MCF 10A (cell line): ENCODE results near the gene FAS. TPM values are rescaled to one million over a fixed set of nuclear protein-coding genes. Genes with fewer than 3 reads are reported as not detected.
A peak's percentile ranks its signal among the peaks of the same experiment; 100 is the strongest.

ENCODE experiments used
- BruUV-seq: library from RNA; stranded (reverse); fragments of 400-500 nt; replicated peaks from 2 replicates; lab custom pipeline; 2021; lab: Mats Ljungman, UMichigan
- CTCF ChIA-PET: fragments of 300-600 bp; sonication (Branson Sonifier 250); formaldehyde crosslinking; extraction: SDS; loops from one replicate; lab custom pipeline; 2021; ENCODE audit warnings: antibody characterized with exemption, inconsistent platforms; lab: Yijun Ruan, JAX
- POLR2A ChIA-PET: fragments of 300-600, 350-650 bp; sonication (Branson Sonifier 250); formaldehyde crosslinking; extraction: SDS; loops from one replicate; lab custom pipeline; 2020; ENCODE audit warnings: antibody characterized with exemption, inconsistent platforms; lab: Yijun Ruan, JAX
- DNase-seq: peaks from one replicate; pipeline ENCODE4 v3.0.0-alpha.2; 2018; ENCODE audit not compliant: unreplicated experiment
- H3K27ac Mint-ChIP-seq: one replicate; pipeline ENCODE4 v1.8.0; 2022; ENCODE audit warnings: mild to moderate bottlenecking, low read depth, mixed read lengths; ENCODE audit not compliant: unreplicated experiment
- H3K27me3 Mint-ChIP-seq: one replicate; pipeline ENCODE4 v1.8.0; 2022; ENCODE audit warnings: mixed read lengths; ENCODE audit not compliant: insufficient read depth, unreplicated experiment
- H3K36me3 Mint-ChIP-seq: one replicate; pipeline ENCODE4 v1.8.0; 2022; ENCODE audit warnings: mild to moderate bottlenecking, moderate library complexity, mixed read lengths; ENCODE audit not compliant: insufficient read depth, unreplicated experiment
- H3K4me1 Mint-ChIP-seq: one replicate; pipeline ENCODE4 v1.8.0; 2022; ENCODE audit warnings: mixed read lengths; ENCODE audit not compliant: insufficient read depth, unreplicated experiment
- H3K4me3 Mint-ChIP-seq: one replicate; pipeline ENCODE4 v1.8.0; 2022; ENCODE audit warnings: mild to moderate bottlenecking, moderate library complexity, mixed read lengths; ENCODE audit not compliant: unreplicated experiment
- H3K9me3 Mint-ChIP-seq: one replicate; pipeline ENCODE4 v1.8.0; 2022; ENCODE audit warnings: mixed read lengths; ENCODE audit not compliant: unreplicated experiment
- intact Hi-C: fragments of 100-400 bp; cut with micrococcal nuclease; formaldehyde crosslinking; loops from 2 replicates; pipeline ENCODE4 v1.14.1; 2022
- total RNA-seq: library from RNA; stranded (reverse); gene quantifications from 2 replicates; pipeline ENCODE4 v1.2.3, GENCODE V29; 2022
- TF ChIP-seq, protein P1 (sequence below): fragments of 200-600 bp; IDR thresholded peaks from one replicate; pipeline ENCODE4 v1.8.0; 2022; ENCODE audit warnings: antibody characterized with exemption, mild to moderate bottlenecking; ENCODE audit not compliant: unreplicated experiment

The FAS gene
- total RNA-seq, 1 experiment from 2014 or later = 60.2 TPM

DNA sequence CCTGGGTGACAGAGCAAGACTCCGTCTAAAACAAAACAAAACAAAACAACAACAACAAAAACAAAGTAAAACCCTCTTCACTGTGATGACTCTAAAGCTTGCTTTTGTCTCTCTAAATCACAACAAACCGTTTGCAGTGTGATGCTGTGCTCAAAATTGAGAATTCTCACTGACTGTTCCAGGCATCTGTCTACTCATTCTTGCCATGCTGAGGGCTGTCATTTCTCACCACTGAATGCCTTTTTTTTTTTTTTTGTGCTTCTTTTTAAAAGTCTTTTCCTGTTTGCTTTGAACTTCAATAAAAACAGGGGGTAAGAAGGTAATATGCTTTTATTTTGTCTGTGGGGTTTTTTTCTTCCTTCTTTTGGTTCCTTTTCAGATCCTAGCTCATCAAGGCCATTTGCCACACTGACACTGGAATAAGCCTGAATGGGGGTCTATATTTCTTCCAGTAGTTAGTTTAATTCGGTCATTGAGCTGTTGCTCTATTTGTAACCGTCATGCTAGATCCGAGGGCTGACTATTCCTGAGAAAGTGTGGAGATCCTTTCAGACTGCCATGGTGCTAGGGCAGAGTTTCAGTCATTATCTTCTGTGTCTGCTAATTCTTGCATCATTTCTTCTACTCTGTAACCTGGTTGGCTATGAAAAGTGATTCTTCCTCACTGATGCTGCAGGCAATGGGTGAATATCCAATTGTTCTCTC lies 10.6 kb downstream of the FAS start:
- DNase-seq = no peak
- no peaks in the 10 kb centered on the region for H3K9me3 Mint-ChIP-seq
- H3K36me3 Mint-ChIP-seq = peaks cover 73% of the 10 kb centered on the region
- no peaks in the 10 kb centered on the region for H3K27me3 Mint-ChIP-seq
- no peak overlapping the region for H3K4me3 Mint-ChIP-seq
- POLR2A ChIA-PET = interaction anchor here (0.6 to 5.1 kb wide), 3 partner anchors 10 to 24 kb away, joined by 3 to 38 read pairs (median 3); partner anchors contain the start of gene FAS
- peak overlapping the region; percentile 89 for H3K27ac Mint-ChIP-seq
- intact Hi-C loops = no loop called here
- BruUV-seq = no TSS peak
- CTCF ChIA-PET = interaction anchor here (0.6 to 1.4 kb wide), 4 partner anchors 11 to 208 kb away, joined by 3 to 6 read pairs (median 4); partner anchors contain the start of gene FAS
- TF ChIP-seq, protein P1, sequence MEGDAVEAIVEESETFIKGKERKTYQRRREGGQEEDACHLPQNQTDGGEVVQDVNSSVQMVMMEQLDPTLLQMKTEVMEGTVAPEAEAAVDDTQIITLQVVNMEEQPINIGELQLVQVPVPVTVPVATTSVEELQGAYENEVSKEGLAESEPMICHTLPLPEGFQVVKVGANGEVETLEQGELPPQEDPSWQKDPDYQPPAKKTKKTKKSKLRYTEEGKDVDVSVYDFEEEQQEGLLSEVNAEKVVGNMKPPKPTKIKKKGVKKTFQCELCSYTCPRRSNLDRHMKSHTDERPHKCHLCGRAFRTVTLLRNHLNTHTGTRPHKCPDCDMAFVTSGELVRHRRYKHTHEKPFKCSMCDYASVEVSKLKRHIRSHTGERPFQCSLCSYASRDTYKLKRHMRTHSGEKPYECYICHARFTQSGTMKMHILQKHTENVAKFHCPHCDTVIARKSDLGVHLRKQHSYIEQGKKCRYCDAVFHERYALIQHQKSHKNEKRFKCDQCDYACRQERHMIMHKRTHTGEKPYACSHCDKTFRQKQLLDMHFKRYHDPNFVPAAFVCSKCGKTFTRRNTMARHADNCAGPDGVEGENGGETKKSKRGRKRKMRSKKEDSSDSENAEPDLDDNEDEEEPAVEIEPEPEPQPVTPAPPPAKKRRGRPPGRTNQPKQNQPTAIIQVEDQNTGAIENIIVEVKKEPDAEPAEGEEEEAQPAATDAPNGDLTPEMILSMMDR = no peak
- peaks cover 30% of the 10 kb centered on the region for H3K4me1 Mint-ChIP-seq

DNA sequence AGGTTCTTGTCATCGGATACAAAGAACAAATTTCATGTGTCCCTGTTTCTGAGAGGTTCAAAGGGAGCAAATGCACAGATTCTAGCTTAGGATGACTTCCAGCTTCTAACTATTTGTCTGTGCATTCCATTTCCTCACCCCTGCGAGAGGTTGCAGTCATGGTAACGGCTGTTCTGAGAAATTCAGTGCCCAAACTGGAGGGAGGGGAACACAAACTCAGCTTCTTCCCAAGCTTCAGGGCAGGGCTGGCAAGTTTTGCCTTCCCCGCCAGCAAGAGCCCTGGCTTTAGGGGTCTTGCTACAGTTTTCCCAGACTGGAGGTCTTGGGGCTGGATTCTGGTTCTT lies 11.1 kb downstream of the FAS start:
- DNase-seq = no peak
- H3K4me3 Mint-ChIP-seq = no peak overlapping the region
- no peaks in the 10 kb centered on the region for H3K27me3 Mint-ChIP-seq
- intact Hi-C loops = no loop called here
- ChIA-PET CTCF (interaction anchor here (0.6 to 1.4 kb wide), 2 partner anchors 12 to 68 kb away, joined by 3 to 5 read pairs; partner anchors contain the start of gene FAS), POLR2A (interaction anchor here (5.1 kb wide), 1 partner anchor 10 kb away, joined by 38 read pairs; the partner anchor contains the start of gene FAS)
- peaks cover 73% of the 10 kb centered on the region for H3K36me3 Mint-ChIP-seq
- no peak overlapping the region for H3K27ac Mint-ChIP-seq
- BruUV-seq = no TSS peak
- TF ChIP-seq, protein P1 = no peak
- peaks cover 24% of the 10 kb centered on the region for H3K4me1 Mint-ChIP-seq
- H3K9me3 Mint-ChIP-seq = no peaks in the 10 kb centered on the region

DNA sequence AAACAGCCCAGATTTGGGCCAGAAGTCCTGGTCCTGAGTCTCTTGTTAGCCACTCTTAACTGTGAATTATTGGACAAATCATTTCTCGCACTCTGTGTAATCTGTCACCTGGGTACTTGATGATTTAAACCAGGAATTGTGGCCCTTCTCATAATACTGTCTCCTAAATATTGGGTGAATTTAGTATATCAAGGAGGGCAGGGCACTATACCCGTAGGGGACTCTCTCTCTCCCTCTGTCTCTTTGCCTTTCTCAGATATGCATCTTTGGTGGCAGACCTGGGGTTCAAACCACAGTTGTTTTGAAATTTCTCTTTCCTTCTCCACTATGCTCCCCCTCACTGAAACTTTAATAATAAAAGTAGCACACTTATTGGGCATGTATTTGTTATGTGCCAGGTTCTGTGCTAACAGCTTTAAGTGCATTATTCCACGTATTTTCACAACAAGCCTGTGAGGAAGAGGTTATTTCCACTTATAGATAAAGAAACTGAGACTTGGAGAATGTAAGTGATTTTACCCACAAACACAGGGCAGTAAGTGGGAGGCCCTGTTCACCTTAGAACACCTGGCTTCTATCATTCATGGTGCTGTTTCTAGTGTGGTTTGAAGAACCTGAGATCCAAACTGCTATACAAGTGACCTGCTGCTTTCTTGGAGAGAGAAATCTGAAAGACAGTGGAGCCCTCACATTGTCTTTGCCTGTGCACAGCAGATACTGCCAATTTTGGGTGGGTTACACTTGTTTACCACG lies 11.8 kb downstream of the FAS start:
- intact Hi-C loops = no loop called here
- H3K4me3 Mint-ChIP-seq = no peak overlapping the region

More for the DNA sequence above, 11.8 kb downstream of the FAS start:
- ChIA-PET CTCF (no interaction called here), POLR2A (interaction anchor here (5.1 kb wide), 1 partner anchor 11 kb away, joined by 38 read pairs; the partner anchor contains the start of gene FAS)
- Mint-ChIP-seq H3K36me3 (peaks cover 76% of the 10 kb centered on the region), H3K4me1 (peaks cover 20% of the 10 kb centered on the region), H3K9me3 (no peaks in the 10 kb centered on the region), H3K27ac (no peak overlapping the region), H3K27me3 (no peaks in the 10 kb centered on the region)
- DNase-seq = no peak
- no TSS peak for BruUV-seq
- TF ChIP-seq, protein P1 = no peak
